GM19193 (cell line): ENCODE results near the gene DAPK1.

ENCODE experiments used
- POLR2A ChIP-seq: IDR thresholded peaks from 4 replicates; pipeline ENCODE4 v1.6.1; 2011; ENCODE audit not compliant: insufficient read depth, insufficient read length; ENCODE audit errors: extremely low read depth

The DAPK1 gene

DNA sequence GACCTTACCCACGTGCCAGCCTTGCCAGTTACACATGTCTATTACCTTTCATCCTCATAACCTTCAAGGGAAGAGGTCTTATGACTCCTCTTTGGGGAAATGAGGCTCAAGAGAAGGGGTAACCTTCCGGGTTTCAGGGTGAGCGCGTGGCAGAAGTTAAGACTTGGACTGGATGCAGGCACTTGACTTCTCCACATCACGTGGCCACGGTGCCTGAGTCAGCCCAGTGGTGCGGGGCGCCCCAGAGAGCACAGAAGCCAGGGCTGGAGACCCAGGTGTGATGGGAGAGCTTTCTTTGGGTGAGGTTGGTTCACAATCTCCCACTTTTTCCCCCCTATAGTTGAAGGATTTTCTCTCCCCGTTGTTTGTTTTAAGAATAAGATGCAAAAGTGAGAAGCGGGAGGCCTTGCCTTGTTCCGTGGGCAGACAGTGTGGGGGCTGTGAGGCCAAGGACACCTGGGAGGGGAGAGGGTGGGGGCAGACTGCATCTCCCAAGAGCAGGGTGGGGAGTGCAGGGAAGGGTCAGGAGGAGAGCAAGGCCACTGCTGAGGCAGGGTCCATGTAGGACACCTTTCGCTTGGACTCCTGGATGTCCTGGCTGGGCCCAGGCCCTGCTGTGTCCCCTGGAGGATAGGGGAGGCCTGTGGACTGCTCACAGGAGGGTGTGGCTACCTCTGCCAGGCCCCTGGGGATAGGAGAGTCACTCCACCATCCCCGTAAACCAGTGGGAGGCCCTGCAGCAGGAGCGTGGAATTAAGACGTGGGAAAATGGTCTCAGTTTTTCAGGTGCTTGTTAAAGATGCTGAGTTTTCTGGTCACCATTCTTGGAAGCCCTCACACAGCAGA, 138.2 kb downstream of the DAPK1 start:
- TF ChIP-seq POLR2A = no peak

DNA sequence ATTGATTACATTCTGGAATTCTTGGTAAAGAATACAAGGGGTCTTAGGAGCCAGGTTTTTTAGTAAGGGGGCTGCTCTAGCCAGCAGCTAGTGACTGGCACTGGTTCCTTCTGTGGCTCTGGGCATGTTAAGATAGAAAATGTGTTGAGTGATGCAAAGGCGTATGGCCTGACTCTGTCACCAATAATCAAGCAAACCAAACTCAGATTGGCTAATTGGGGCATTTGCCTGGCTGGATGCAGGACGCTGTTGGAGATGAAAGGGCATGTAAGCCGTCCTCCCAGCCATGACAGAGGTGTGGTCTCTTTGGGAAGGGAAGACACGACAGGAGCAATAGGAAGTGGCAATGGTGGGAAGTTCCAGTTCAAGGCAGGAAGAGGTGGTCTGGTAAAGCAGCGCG, 140.6 kb downstream of the DAPK1 start:
- no peak for TF ChIP-seq POLR2A

- no peak for TF ChIP-seq POLR2A
Observed at GRCh38 chr9:87639949-87640348, 142.3 kb downstream of the DAPK1 start.

DNA sequence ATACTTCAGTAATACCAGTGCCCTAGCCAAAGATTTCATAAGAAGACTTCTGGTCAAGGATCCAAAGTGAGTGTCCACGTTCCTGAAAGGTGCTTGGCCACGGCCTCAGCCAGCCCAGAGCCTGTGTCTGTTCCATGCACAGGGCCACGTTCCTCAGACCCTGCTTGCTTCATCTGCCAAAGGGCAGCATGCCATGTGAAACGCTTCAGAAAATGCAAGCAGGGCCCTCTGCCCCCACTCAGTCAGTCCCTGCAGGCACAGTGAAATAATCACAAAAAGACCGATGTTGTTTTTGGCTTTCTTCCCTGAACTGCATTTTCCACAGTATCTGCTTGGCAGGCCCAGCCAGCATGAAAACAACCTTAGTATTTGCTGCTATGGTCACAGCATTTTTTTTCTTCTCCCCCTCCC, 142.7 kb downstream of the DAPK1 start:
- no peak for TF ChIP-seq POLR2A

DNA sequence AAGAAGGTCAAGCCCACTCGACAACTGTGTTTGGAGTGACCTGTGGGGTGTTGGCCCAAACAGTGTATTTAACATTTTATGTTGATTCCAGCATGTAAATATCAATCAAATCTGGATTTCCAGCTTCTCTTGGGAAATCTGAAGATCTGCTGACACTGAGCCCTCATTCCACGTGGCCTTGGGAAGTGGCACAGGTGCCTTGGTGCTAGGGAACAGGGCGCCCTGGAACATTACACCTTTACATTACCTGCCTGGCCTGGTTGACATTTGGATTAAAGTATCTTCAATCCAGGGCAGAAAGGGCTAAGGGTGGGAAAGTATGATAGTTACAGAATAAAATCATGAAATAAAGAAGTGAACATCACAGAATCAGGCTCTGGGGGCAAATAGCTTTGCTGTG, 143.4 kb downstream of the DAPK1 start:
- no peak for TF ChIP-seq POLR2A

- TF ChIP-seq POLR2A = no peak
Observed at GRCh38 chr9:87642330-87643106, 144.9 kb downstream of the DAPK1 start.

- no peak for TF ChIP-seq POLR2A
Observed at GRCh38 chr9:87643107-87643650, 145.5 kb downstream of the DAPK1 start.

DNA sequence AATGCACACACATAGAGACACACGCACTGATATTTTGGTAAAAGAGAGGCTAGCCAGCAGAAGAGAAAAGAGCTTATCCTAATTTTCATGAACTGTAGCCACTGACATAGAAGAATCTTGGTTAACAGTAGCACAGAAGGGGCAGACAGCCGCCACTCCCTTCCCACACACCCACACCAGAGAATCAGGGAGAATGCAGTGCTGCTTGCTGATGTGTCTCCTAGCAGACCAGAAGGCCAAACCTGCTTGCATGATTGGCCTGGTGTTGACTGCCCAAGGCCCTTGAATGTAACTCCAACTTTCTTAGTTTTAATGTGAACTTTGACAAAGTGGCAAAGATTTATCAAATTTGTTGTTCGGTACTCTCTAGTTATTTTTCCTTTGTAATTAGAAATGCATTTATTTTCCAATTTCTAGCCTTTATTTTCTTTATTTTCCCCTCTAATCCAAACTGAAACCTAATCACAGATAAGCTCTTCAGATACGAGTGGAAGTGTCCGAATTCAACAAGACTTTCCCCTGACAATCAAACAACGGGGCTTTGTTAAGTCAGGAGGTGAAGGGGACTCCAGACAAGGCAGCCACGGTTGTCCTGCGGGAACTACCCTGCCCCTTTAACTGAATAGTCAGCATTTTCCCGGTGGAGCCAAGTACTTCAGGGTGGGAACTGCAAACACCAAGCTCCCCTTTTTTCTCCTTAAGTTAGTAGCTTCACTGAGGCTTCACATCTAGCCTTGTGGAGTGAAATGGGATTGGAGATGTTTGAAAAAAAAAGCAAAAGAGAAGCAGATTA, 146.3 kb downstream of the DAPK1 start:
- TF ChIP-seq POLR2A = no peak

DNA sequence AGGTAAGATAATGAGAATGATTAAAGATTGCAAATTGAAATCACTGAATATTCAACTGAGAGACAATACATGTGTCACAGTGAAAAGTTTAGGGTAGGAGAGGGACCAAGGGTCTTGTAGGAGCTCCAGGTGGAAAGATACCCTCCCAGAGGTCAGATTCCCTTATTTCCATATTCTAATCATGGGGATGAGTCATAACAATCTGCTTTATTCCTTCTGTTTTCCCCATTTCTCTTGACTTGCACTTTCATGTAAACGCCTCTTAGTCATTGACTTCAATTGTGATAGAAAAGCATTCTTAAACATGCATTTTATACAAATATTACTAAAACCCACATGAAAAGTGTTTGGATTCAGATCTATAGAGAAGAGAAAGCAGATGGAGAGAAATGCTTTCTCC, 147.0 kb downstream of the DAPK1 start:
- no peak for TF ChIP-seq POLR2A

- TF ChIP-seq POLR2A = no peak
Observed at GRCh38 chr9:87646546-87646945, 148.9 kb downstream of the DAPK1 start.

DNA sequence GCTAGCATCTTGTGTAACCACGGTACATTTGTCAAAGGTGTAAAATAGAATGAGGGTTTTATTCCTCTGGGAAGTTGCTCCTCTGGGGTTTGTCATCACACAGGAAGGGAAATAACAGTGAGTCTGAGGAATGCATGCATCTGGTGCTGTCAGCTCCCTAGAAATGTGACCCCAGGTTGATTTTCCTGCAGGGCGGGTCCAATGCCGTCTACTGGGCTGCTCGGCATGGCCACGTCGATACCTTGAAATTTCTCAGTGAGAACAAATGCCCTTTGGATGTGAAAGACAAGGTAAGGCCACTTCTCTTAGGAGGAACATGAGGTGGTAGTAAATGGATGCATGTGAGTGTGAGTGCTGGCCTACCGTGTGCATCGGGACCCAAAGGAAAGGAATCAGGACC, 149.4 kb downstream of the DAPK1 start:
- no peak for TF ChIP-seq POLR2A

DNA sequence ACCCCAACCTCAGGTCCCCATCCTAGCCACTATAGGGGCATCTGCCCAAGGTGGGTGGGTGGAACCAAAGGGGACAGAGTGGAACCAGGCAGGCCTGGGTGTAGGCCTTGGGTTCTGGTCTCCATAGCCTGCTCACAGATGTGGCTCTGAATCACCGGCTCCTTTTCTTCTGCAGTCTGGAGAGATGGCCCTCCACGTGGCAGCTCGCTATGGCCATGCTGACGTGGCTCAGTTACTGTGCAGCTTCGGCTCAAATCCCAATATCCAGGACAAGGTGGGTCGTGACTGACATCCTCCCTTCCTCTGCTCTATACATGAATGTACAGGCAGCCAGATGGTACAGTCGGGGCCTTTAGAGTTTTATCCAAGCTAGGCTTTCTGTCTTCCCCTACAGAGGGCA, 150.9 kb downstream of the DAPK1 start:
- no peak for TF ChIP-seq POLR2A

- no peak for TF ChIP-seq POLR2A
Observed at GRCh38 chr9:87650611-87651295, 153.1 kb downstream of the DAPK1 start.

DNA sequence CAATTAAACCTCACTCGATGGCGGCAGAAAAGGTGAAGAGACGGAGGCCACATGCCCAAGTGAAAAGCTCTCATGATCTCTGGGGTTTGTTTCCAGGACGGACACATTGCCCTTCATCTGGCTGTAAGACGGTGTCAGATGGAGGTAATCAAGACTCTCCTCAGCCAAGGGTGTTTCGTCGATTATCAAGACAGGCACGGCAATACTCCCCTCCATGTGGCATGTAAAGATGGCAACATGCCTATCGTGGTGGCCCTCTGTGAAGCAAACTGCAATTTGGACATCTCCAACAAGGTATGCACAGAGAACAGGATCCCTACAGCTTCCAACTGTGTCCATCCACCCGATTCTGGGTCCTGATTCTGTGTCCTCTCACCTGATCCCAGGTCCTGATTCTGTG, 153.8 kb downstream of the DAPK1 start:
- TF ChIP-seq POLR2A = no peak
